BE2C (cell line): ENCODE data around the gene CD53.
"Not testable (repeated sequence)": the region's sequence is repeated elsewhere in the genome, so short reads cannot be mapped to it uniquely, and the experiment has no call there.

Source experiments
- DNase-seq: peaks from one replicate; pipeline ENCODE4 v3.0.0-alpha.2; 2020
- H3K27me3 ChIP-seq: fragments of 250-450 bp; sonication (Bioruptor Pico); 2 replicates; pipeline ENCODE4 v1.5.1; 2020; ENCODE audit warnings: mild to moderate bottlenecking
- H3K36me3 ChIP-seq: fragments of 250-450 bp; sonication (Bioruptor Pico); 2 replicates; pipeline ENCODE4 v1.5.1; 2020; ENCODE audit warnings: mild to moderate bottlenecking
- H3K4me1 ChIP-seq: fragments of 250-450 bp; sonication (Bioruptor Pico); 2 replicates; pipeline ENCODE4 v1.5.1; 2020
- H3K4me3 ChIP-seq: 2 replicates; pipeline ENCODE4 v1.5.1; 2011; ENCODE audit warnings: low read depth, low read length
- H3K9me3 ChIP-seq: fragments of 250-450 bp; sonication (Bioruptor Pico); 2 replicates; pipeline ENCODE4 v1.5.1; 2020
- TF ChIP-seq, protein P1 (sequence below): IDR thresholded peaks from 2 replicates; pipeline ENCODE4 v1.5.1; 2012; ENCODE audit warnings: mild to moderate bottlenecking, low read depth, low read length

CD53 gene

GRCh38 chr1:110850627-110851026 lies 22.3 kb upstream of the CD53 start:
- Histone ChIP-seq H3K36me3 (no peaks in the 10 kb centered on the region), H3K27me3 (peaks cover 16% of the 10 kb centered on the region), H3K4me3 (no peak overlapping the region), H3K4me1 (no peaks in the 10 kb centered on the region), H3K9me3 (no peaks in the 10 kb centered on the region)
- TF ChIP-seq, protein P1, sequence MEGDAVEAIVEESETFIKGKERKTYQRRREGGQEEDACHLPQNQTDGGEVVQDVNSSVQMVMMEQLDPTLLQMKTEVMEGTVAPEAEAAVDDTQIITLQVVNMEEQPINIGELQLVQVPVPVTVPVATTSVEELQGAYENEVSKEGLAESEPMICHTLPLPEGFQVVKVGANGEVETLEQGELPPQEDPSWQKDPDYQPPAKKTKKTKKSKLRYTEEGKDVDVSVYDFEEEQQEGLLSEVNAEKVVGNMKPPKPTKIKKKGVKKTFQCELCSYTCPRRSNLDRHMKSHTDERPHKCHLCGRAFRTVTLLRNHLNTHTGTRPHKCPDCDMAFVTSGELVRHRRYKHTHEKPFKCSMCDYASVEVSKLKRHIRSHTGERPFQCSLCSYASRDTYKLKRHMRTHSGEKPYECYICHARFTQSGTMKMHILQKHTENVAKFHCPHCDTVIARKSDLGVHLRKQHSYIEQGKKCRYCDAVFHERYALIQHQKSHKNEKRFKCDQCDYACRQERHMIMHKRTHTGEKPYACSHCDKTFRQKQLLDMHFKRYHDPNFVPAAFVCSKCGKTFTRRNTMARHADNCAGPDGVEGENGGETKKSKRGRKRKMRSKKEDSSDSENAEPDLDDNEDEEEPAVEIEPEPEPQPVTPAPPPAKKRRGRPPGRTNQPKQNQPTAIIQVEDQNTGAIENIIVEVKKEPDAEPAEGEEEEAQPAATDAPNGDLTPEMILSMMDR = no peak
- no peak for DNase-seq

DNA sequence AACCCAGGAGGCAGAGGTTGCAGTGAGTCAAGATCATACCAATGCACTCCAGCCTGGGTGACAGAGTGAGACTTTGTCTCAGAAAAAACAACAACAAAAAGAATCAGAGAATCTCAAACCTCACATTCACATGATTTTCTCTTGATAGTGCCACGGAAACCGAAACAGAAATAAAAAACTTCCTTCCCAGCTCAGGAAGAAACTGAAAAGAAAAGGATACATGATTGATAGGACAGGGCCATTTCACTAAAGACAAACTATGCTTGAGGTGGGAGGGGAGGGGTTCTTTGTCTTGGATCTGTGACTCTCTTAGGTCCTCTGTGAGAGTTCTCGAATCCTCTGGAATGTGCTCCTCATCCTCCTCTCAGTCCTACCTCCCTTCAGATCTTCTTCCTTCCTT lies 19.8 kb upstream of the CD53 start:
- Histone ChIP-seq H3K27me3 (peaks cover 20% of the 10 kb centered on the region), H3K4me1 (no peaks in the 10 kb centered on the region), H3K9me3 (no peaks in the 10 kb centered on the region), H3K4me3 (no peak overlapping the region), H3K36me3 (no peaks in the 10 kb centered on the region)
- no peak for DNase-seq
- TF ChIP-seq, protein P1 = no peak

- Histone ChIP-seq H3K4me3 (no peak overlapping the region), H3K27me3 (peaks cover 17% of the 10 kb centered on the region), H3K9me3 (no peaks in the 10 kb centered on the region), H3K36me3 (no peaks in the 10 kb centered on the region), H3K4me1 (no peaks in the 10 kb centered on the region)
- DNase-seq = no peak
- TF ChIP-seq, protein P1 = no peak
Measured at GRCh38 chr1:110856410-110856809, 16.5 kb upstream of the CD53 start.

- Histone ChIP-seq H3K27me3 (peaks cover 17% of the 10 kb centered on the region), H3K4me1 (no peaks in the 10 kb centered on the region), H3K9me3 (no peaks in the 10 kb centered on the region), H3K4me3 (no peak overlapping the region), H3K36me3 (no peaks in the 10 kb centered on the region)
- no peak for DNase-seq
- TF ChIP-seq, protein P1 = no peak
Measured at GRCh38 chr1:110857964-110858948, 14.7 kb upstream of the CD53 start.

DNA sequence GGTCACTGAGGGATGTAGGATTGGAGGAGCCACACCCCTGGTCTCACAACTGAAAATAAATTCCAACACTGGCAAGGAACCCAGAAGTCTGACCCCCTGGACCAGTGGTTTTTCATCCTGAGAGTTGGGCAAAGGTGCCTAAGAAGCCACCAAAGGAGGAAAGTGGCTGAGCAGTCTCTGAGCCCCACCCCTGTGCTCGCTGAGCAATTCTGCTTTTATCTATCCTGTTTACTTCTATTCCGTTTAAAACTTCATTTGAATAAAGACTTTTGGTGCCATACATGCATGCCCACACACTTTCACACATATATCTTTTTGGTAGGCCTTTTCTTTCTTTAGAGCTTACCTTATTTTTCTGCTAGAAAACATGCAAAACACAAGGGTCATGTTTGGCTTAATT lies 13.9 kb upstream of the CD53 start:
- TF ChIP-seq, protein P1 = no peak
- Histone ChIP-seq H3K27me3 (peaks cover 14% of the 10 kb centered on the region), H3K4me3 (no peak overlapping the region), H3K9me3 (no peaks in the 10 kb centered on the region), H3K4me1 (no peaks in the 10 kb centered on the region), H3K36me3 (no peaks in the 10 kb centered on the region)
- DNase-seq = no peak

GRCh38 chr1:110860174-110860573 lies 12.8 kb upstream of the CD53 start:
- Histone ChIP-seq H3K4me1 (no peaks in the 10 kb centered on the region), H3K36me3 (no peaks in the 10 kb centered on the region), H3K27me3 (peaks cover 9% of the 10 kb centered on the region), H3K9me3 (no peaks in the 10 kb centered on the region), H3K4me3 (no peak overlapping the region)
- DNase-seq = no peak
- TF ChIP-seq, protein P1 = no peak

GRCh38 chr1:110860620-110861019 lies 12.3 kb upstream of the CD53 start:
- not testable (repeated sequence) for H3K27me3 ChIP-seq, H3K4me1 ChIP-seq, H3K4me3 ChIP-seq, H3K9me3 ChIP-seq, DNase-seq, H3K36me3 ChIP-seq

DNA sequence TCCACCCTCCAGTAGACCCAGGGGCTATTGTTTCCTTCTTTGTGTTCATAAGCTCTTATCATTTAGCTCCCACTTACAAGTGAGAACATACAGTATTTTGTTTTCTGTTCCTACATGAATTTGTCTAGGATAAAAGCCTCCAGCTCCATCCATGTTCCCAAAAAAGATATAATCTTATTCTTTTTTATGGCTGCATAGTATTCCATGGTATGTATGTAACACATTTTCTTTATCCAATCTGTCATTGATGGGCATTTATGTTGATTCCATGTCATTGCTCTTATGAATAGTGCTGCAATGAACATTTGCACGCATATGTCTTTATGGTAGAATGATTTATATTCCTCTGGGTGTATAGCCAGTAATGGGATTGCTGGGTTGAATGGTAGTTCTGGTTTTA lies 11.0 kb upstream of the CD53 start:
- H3K36me3 ChIP-seq, H3K27me3 ChIP-seq, H3K4me3 ChIP-seq, H3K9me3 ChIP-seq, H3K4me1 ChIP-seq, DNase-seq: not testable (repeated sequence)
